T-helper 1 cell treated with Interleukin-12 subunit alpha and Interleukin-12 subunit beta and Interleukin-4 antibody, amounts not matched to agents 30 μg/mL and 1 μg/mL, for 36 hours (primary cell): ENCODE measurements around the gene GRAP.
"Not testable (repeated sequence)": the region's sequence is repeated elsewhere in the genome, so short reads cannot be mapped to it uniquely, and the experiment has no call there.

ENCODE experiments used
- H3K27ac Mint-ChIP-seq: one replicate; pipeline ENCODE4 v1.8.0; 2021; ENCODE audit warnings: mild to moderate bottlenecking, mixed read lengths
- H3K27me3 Mint-ChIP-seq: one replicate; pipeline ENCODE4 v1.8.0; 2021; ENCODE audit warnings: low read depth, mixed read lengths
- H3K36me3 Mint-ChIP-seq: one replicate; pipeline ENCODE4 v1.8.0; 2021; ENCODE audit warnings: low read depth, mixed read lengths
- H3K4me1 Mint-ChIP-seq: one replicate; pipeline ENCODE4 v1.8.0; 2021; ENCODE audit warnings: low read depth, mixed read lengths
- H3K4me3 Mint-ChIP-seq: one replicate; pipeline ENCODE4 v1.8.0; 2021; ENCODE audit warnings: mild to moderate bottlenecking, moderate library complexity, mixed read lengths
- H3K9me3 Mint-ChIP-seq: one replicate; pipeline ENCODE4 v1.8.0; 2021; ENCODE audit warnings: mixed read lengths

GRAP gene

DNA sequence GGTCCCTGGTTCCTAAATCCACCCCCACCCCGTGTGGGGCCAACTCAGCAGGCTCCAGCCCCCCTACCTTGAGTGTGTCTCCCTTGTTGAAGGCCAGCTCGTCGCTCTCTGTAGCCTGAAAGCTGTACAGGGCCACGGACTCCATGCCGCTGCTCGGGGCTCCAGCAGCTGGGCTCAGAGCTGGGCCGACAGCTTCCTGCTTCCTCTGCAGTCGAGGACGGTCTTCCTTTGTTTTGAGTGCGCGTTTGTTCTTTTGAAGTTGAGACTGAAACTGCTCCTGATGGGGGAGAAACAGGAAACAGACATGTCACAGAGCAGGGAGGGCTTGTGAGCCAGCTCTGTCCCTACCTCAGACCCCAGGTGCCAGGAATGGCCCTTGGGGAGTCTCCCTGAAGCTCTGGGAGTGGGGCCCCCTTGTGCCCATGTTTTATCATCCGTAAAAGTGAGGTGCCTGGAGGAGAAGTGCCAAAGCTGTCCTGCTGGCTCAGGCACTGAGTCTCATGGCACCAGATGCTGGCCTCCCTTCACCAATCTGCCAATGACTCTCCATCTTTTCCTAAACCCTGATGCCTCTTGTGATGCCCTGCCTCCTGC lies at the start of gene GRAP:
TSS of gene GRAP (minus strand) at position 176 of the 594 bp plus-strand sequence. CDS start at position 145, 31 bp downstream.
- H3K36me3 Mint-ChIP-seq, H3K9me3 Mint-ChIP-seq, H3K27ac Mint-ChIP-seq, H3K27me3 Mint-ChIP-seq, H3K4me3 Mint-ChIP-seq, H3K4me1 Mint-ChIP-seq: not testable (repeated sequence)

DNA sequence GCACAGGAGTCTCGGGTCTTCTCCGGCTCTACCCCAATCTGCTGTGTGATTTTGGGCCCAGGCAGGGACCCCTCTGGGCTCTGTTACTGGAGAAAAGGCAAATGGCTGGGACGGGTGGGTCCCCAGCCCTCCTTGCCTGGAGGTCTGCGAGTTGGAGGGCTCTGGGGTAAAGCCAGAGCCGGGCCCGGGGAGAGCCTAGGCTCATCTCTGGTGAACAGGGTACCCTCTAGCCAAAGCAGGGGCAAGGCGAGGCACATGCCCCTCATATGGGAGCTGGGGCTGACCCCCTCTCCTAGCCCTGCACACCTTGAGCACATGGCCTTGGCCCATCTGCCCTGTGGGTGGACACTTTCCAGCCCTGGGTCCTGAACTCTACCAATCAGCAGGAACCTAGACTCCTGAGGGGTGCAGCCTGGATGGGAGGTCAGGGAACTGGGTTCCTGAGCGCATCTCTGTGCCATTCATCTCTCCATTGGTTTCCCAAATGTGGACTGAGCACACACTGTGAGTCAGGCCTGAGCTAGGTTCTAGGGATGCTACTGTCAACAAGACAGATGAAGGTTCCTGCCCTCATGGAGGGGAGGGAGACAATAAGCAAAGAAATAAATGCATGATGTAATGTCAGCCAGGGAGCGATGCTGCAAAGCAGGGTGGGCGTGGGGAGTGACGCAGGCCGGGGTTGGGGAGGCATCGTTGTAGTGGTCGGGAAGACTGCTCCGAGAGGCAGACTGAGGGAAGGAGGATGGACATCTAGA lies 47.1 kb upstream of the GRAP start:
- not testable (repeated sequence) for H3K4me3 Mint-ChIP-seq, H3K27ac Mint-ChIP-seq, H3K27me3 Mint-ChIP-seq, H3K4me1 Mint-ChIP-seq, H3K9me3 Mint-ChIP-seq, H3K36me3 Mint-ChIP-seq

DNA sequence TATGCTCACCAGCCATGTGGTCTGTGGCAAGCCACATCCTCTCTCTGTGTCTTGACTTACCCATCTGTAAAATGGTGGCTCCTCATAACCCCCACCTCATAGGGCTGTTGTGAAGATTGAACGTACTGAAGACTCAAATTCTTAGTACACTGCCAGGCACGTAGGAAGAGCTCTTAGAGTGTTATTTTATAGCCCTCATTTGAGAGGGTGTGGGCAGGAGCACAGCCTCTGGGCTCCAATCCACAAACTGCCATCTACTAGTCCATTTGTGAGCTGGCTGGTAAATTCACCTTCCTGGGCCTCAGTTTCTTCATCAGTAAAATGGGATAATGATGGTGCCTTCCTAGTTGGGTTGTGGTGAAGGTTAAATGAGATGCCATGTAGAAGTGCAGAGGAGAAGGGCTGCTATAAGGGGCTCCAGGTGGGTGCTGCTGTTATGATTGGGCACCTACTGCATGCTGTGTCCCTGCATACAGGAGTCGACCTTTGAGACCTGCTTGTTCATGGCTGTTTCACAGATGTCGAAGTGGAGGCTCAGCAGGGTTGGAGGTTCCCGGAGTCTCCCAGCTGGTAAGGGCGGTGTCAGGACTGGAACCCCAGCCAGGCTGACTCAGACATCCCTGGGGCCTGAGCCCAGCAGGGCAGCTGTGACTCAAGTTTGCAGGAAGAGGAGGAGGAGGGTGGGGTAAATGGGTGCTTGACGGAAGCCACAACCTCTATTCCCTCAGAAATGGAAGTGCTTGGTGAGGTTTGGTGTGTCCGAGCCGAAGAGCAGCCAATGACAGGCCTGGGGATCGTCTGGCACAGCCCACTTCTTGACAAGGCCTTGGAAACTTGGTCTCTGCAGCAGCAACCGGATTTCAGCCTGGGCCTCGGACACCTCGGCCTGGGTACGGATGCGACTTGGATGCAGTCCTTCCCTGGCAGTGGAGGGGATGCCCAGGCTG lies 46.3 kb upstream of the GRAP start:
- H3K27ac Mint-ChIP-seq, H3K36me3 Mint-ChIP-seq, H3K27me3 Mint-ChIP-seq, H3K4me3 Mint-ChIP-seq, H3K4me1 Mint-ChIP-seq, H3K9me3 Mint-ChIP-seq: not testable (repeated sequence)

DNA sequence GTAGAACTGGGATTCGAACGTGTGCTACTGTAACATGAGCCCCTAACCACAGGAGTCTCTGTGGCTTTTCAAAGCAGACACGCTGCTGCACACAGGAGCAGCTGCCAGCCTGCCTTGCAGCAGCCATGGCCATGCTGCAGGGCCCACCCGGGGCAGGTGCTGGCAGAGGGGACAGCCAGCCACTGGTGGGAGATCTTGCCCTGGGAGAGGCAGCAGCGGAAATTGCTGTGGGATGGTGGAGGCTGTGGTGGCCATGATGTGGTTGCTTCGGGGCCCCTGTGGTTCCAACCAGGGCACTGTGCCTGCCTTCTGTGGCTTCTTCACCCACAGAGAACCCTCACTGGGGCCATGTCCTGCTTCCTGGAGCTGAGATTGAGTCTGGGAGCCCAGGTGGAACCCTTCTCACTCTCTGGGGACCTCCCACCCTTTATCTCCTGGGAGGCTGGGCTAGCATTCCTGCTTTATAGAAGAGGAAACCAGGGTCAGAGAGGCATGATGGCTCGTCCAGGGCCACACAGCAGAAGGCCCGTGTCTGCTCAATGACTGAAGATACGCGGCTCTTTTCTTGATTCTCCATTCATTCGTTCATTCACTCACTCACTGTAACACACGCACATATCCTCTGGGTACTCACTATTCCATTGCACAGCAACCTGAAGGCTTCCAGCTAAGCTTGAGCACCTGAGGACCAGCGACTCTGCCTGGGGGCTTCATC lies 43.5 kb upstream of the GRAP start:
- not testable (repeated sequence) for H3K9me3 Mint-ChIP-seq, H3K4me1 Mint-ChIP-seq, H3K36me3 Mint-ChIP-seq, H3K27ac Mint-ChIP-seq, H3K27me3 Mint-ChIP-seq, H3K4me3 Mint-ChIP-seq

DNA sequence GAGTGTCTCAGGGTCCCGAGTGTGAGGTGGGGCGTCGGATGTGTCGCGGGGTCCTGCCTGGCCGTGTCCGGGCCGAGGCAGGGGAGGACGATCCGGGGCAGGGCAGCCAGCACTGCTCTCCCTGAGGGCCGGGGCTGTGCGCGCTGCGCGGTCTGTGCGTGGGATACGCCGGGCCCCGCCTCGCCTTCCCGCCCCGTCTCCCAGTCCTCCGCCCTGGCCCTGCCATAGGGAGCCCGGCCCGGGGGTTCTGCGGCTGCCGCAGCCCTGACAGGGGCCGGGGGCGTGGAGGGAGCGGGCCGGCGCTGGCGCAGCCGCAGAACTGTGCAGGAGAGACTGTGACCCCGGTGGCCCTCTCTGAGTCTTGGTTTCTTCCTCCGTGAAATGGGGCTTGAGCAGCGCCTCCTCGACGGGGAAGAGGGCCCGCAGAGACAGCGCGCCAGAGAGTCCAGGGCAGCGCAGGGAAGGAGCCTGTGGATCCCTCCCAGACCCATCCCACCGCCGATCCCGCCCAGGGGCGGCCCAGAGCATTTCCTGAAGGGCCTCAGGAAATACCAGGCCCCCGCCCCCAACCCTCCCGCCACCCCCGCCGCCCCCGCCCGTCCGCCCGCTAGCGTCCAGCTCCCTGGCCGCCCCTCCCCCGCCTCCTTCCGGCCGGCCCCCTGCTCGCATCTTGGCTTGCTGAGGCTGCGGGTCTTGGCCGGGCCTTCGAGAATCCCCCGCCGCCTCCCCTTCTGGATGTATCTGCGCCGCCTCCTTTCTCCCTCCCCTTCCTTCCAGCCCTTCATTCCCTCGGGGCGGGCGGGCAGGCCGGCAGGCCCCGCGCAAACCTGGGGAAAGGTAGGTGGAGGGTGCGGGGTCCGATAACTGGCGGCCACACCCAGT lies 42.3 kb upstream of the GRAP start:
- not testable (repeated sequence) for H3K27me3 Mint-ChIP-seq, H3K36me3 Mint-ChIP-seq, H3K4me1 Mint-ChIP-seq, H3K27ac Mint-ChIP-seq, H3K4me3 Mint-ChIP-seq, H3K9me3 Mint-ChIP-seq

DNA sequence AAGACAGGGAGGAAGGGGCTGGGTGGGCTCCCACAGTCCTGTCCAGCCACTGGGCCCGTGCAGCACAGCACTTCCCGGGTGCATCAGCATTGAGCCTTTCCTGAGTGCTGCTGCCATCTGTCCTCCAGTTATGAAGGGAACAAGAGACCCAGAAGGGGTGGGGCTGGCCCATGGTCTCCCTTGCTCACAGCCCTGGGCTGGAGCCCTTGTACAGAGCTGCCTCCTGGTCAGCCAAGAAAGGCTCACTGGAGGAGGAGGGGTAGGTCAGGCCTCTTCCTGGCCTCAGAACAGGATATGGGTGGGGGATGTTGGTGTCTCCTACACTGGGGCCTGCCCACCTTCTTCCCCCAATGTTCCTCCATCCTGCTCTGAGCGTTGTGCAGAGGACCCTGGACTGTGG lies 30.6 kb upstream of the GRAP start:
- H3K4me3 Mint-ChIP-seq, H3K27me3 Mint-ChIP-seq, H3K36me3 Mint-ChIP-seq: not testable (repeated sequence)

DNA sequence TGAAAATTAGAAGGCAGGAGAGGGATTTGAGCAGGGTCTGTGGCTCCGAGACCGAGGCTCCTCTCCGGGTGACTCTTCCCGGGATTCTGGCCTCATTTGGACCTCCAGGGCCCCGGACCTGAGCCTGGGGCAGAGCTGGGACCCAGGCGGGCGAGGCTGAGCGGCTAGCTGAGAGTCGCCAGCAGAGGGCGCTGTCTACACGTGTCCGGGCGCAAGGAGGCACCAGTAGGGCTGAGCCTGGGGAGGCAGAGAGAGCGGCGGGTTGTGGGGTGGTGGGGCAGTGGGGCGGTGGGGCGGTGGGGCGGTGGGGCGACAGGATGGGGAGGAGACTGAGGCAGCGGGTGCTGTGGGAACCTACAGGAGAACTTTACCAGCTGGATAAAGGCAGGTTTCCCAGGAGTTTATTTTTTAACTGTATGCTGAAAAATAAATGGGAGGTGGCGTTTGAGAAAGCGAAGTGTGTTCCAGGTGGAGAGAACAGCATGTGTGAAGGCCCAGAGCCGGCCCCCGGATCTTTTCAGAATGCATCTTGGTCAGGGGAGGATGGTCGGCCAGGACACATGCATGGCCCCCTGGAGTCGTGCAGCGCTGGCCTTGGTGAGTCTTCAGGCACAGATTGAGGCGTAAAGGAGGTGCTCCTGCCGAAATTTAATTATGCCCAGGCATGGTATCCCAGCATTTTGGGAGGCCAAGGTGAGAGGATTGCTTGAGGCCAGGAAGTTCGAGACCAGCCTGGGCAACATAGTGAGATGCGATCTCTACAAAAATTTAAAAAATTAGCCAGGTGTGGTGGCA lies 29.8 kb upstream of the GRAP start:
- not testable (repeated sequence) for H3K27ac Mint-ChIP-seq, H3K27me3 Mint-ChIP-seq, H3K4me3 Mint-ChIP-seq, H3K9me3 Mint-ChIP-seq, H3K4me1 Mint-ChIP-seq, H3K36me3 Mint-ChIP-seq

More for the DNA sequence above, 30.6 kb upstream of the GRAP start:
- not testable (repeated sequence) for H3K4me1 Mint-ChIP-seq, H3K9me3 Mint-ChIP-seq, H3K27ac Mint-ChIP-seq

DNA sequence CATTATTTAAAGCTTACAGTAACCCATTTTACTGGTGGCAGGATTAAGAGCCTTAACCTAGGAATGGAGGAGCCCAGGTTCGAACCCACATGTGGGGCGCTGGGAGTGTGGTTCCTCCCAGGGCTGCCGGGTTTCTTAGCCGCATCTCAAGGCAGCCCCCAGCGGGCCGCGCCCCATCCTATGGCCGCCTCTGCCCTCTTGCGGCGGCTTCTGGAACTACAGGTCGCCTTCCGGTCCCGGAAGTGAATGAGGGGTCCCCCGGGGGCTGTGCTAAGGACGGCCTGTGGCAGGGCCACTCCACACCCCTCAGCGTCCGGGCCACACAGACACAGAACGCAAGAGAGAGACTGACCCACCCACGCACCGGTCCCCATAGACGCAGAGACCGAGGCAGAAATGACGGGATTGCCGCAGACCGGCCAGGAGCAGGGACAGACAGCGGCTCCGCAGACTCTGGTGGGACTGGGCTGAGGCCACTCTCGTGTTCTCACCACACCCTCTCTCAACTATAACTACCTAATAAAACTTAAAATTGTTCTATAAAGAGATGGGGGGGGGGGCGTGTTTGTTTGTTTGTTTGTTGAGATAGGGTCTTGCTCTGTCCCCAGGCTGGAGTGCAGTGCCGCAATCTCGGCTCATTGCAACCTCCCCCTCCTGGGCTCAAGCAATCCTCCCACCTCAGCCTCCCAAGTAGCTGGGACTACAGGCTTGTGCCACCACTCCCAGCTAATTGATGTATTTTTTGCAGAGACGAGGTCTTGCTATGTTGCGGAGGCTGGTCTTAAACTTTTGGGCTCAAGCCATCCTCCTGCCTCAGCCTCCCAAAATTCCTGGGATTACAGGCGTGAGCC lies 23.8 kb upstream of the GRAP start:
- H3K36me3 Mint-ChIP-seq, H3K4me1 Mint-ChIP-seq, H3K27ac Mint-ChIP-seq, H3K9me3 Mint-ChIP-seq, H3K27me3 Mint-ChIP-seq, H3K4me3 Mint-ChIP-seq: not testable (repeated sequence)

DNA sequence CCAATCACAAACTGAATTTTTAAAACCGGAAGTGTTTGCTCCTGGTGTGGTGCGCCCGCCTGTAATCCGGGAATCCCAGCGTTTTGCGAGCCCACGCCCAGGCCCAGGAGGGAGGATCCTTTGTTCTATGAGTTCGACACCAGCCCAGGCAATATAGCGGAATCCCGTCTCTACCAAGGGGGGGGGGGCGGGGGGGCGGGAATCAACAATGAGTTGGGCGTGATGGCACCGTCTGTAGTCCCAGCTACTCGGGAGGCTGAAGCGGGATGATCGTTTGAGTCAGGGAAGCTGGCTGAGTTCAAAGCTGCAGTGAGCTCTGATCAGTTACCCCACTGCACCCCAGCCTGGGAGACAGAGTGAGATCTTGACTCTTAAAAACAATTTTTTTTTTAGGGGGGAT lies 17.6 kb upstream of the GRAP start:
- H3K4me1 Mint-ChIP-seq, H3K27me3 Mint-ChIP-seq, H3K36me3 Mint-ChIP-seq, H3K9me3 Mint-ChIP-seq, H3K27ac Mint-ChIP-seq: not testable (repeated sequence)
- peak overlapping the region; percentile 53 for H3K4me3 Mint-ChIP-seq

DNA sequence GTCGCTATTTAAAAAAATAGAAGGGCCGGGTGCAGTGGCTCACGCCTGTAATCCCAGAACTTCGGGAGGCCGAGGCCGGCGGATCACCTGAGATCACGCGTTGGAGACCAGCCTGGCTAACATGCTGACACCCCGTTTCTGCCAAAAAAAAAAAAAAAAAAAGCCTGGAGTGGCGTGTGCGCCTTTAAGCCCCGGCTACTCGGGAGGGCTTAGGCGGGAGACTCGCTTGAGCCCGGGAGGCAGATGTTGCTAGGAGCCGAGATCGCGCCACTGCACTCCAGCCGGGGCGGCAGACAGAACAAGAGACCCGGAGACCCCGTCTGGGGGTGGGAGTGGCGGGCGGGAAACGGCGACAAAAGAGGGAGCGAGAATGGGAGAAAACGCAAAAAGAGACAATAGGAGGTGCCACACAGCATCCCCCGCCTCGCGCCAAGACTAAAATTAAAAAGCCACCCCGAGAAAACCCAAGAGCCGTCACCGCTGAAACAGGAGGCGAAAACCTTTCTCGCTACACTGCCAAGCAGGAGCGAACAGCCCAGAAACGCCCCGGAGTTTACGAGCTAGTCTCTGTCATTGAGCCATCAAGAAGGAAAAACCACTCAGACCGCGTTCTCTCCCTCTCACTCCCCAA lies 16.7 kb upstream of the GRAP start:
- peak overlapping the region; percentile 84 for H3K27ac Mint-ChIP-seq
- not testable (repeated sequence) for H3K36me3 Mint-ChIP-seq, H3K9me3 Mint-ChIP-seq, H3K27me3 Mint-ChIP-seq, H3K4me1 Mint-ChIP-seq
- peak overlapping the region; percentile 37 for H3K4me3 Mint-ChIP-seq

DNA sequence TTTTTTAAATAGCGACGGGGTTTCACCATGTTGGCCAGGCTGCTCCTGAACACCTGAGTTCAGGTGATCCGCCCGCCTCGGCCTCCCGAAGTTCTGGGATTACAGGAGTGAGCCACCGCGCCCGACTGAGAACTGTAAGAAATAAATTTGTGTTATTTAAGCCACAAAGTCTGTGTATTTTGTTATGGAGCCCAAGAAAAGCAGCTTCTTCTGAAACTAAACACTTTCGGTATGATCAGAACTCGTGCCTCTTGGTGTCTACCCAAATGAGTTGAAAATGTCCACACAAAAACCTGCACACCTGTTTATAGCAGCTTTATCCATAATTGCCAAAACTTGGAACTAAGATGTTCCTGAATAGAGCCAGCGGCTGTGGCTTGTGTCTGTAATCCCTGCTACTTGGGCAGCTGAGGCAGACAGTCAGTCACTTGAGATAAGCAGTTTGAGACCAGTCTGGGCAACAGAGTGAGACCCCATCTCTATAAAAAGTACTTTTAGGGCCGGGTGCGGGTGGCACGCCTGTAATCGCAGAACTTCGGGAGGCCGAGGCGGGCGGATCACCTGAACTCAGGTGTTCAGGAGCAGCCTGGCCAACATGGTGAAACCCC lies 16.1 kb upstream of the GRAP start:
- H3K4me1 Mint-ChIP-seq, H3K27me3 Mint-ChIP-seq, H3K9me3 Mint-ChIP-seq, H3K27ac Mint-ChIP-seq, H3K36me3 Mint-ChIP-seq, H3K4me3 Mint-ChIP-seq: not testable (repeated sequence)

DNA sequence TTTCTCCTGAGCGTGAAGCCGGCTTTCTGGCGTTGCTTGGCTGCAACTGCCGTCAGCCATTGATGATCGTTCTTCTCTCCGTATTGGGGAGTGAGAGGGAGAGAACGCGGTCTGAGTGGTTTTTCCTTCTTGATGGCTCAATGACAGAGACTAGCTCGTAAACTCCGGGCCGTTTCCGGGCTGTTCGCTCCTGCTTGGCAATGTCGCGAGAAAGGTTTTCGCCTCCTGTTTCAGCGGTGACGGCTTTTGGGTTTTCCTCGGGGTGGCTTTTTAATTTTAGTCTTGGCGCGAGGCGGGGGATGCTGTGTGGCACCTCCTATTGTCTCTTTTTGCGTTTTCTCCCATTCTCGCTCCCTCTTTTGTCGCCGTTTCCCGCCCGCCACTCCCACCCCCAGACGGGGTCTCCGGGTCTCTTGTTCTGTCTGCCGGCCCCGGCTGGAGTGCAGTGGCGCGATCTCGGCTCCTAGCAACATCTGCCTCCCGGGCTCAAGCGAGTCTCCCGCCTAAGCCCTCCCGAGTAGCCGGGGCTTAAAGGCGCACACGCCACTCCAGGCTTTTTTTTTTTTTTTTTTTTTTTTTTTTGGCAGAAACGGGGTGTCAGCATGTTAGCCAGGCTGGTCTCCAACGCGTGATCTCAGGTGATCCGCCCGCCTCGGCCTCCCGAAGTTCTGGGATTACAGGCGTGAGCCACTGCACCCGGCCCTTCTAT lies 15.4 kb upstream of the GRAP start:
- peak overlapping the region; percentile 71 for H3K27ac Mint-ChIP-seq
- H3K4me3 Mint-ChIP-seq, result not testable (repeated sequence)

More for the DNA sequence above, 15.4 kb upstream of the GRAP start:
- not testable (repeated sequence) for H3K36me3 Mint-ChIP-seq, H3K9me3 Mint-ChIP-seq, H3K4me1 Mint-ChIP-seq, H3K27me3 Mint-ChIP-seq
